Mesendoderm (in vitro differentiated cells): Measurements from ENCODE around the gene FOXO6.
"Not testable (repeated sequence)": the region's sequence is repeated elsewhere in the genome, so short reads cannot be mapped to it uniquely, and the experiment has no call there.

Experiments
- DNase-seq: peaks from one replicate; pipeline ENCODE4 v3.0.0; 2013
- H2AK5ac ChIP-seq: 2 replicates; pipeline ENCODE4 v1.6.1; 2013; ENCODE audit warnings: low read length, inconsistent platforms
- H2BK120ac ChIP-seq: 2 replicates; pipeline ENCODE4 v1.6.1; 2013; ENCODE audit warnings: low read depth, mild to moderate bottlenecking, low read length, moderate library complexity, mixed read lengths
- H2BK15ac ChIP-seq: replicated peaks from 2 replicates; pipeline ENCODE4 v1.6.1; 2013; ENCODE audit warnings: low read depth, mild to moderate bottlenecking, moderate library complexity
- H2BK5ac ChIP-seq: 2 replicates; pipeline ENCODE4 v1.6.1; 2013; ENCODE audit warnings: low read length, inconsistent platforms
- H3K18ac ChIP-seq: 2 replicates; pipeline ENCODE4 v1.6.1; 2013; ENCODE audit warnings: mild to moderate bottlenecking, low read length, mixed read lengths
- H3K23ac ChIP-seq: one replicate; pipeline ENCODE4 v1.6.1; 2013; ENCODE audit warnings: low read length
- H3K27ac ChIP-seq: 2 replicates; pipeline ENCODE4 v1.5.1; 2013; ENCODE audit warnings: low read depth, mild to moderate bottlenecking, inconsistent platforms, low read length, moderate library complexity
- H3K27me3 ChIP-seq: 2 replicates; pipeline ENCODE4 v1.6.1; 2013; ENCODE audit warnings: low read length, control low read depth, mild to moderate bottlenecking, inconsistent platforms; ENCODE audit not compliant: insufficient read depth, poor library complexity
- H3K36me3 ChIP-seq: 2 replicates; pipeline ENCODE4 v1.6.1; 2013; ENCODE audit warnings: low read length, inconsistent platforms; ENCODE audit not compliant: control insufficient read depth, insufficient read depth
- H3K4ac ChIP-seq: one replicate; pipeline ENCODE4 v1.6.1; 2013; ENCODE audit warnings: low read depth, mild to moderate bottlenecking, low read length, moderate library complexity
- H3K4me1 ChIP-seq: 2 replicates; pipeline ENCODE4 v1.6.1; 2013; ENCODE audit warnings: low read depth, low read length, inconsistent platforms; ENCODE audit not compliant: control insufficient read depth
- H3K4me2 ChIP-seq: 2 replicates; pipeline ENCODE4 v1.6.1; 2013; ENCODE audit warnings: low read length
- H3K4me3 ChIP-seq: 2 replicates; pipeline ENCODE4 v1.5.1; 2013; ENCODE audit warnings: mild to moderate bottlenecking, low read length
- H3K56ac ChIP-seq: one replicate; pipeline ENCODE4 v1.6.1; 2013; ENCODE audit warnings: low read length
- H3K79me1 ChIP-seq: 2 replicates; pipeline ENCODE4 v1.6.1; 2013; ENCODE audit warnings: low read length, inconsistent platforms
- H3K79me2 ChIP-seq: 2 replicates; pipeline ENCODE4 v1.6.1; 2013; ENCODE audit warnings: mild to moderate bottlenecking, low read length; ENCODE audit not compliant: control insufficient read depth, insufficient read depth
- H3K9ac ChIP-seq: 2 replicates; pipeline ENCODE4 v1.6.1; 2013; ENCODE audit warnings: low read length, inconsistent platforms
- H4K5ac ChIP-seq: one replicate; pipeline ENCODE4 v1.6.1; 2013; ENCODE audit warnings: low read length
- H4K8ac ChIP-seq: one replicate; pipeline ENCODE4 v1.6.1; 2013; ENCODE audit warnings: low read depth, mild to moderate bottlenecking, control low read depth, low read length, moderate library complexity
- WGBS: extraction: QIAGEN DNeasy Blood & Tissue Kit; methylation state at CpG from one replicate; pipeline ENCODE4 v1.1.7; 2013; ENCODE audit warnings: low lambda C conversion rate, missing lambda C conversion rate; ENCODE audit not compliant: insufficient coverage; ENCODE audit errors: extremely low coverage; 5-methylcytosine and 5-hydroxymethylcytosine counted together

The FOXO6 gene

DNA sequence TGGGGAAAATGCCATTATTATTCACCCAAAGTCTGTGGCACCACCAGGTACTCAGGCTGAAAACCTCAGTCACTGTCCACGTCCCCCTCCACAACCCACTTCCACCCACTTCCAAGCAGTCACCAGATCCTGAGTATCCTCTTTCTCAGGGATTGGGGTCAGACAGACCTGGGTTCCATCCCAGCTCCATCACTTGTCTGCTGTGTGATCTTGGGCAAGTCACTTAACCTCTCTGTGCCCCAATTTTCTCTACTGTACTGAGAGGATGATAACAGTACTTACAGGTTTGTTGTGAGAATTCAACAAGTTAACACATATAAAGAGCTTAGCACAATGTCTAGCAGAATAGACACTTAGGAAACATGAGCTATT is 29.7 kb upstream of the FOXO6 start:
- no peaks in the 10 kb centered on the region for H3K36me3 ChIP-seq
- no peak overlapping the region for H3K56ac ChIP-seq
- no CpG with 5 or more reads among the region's 1 CpG for WGBS
- DNase-seq: no peak
- H2BK120ac ChIP-seq: no peak overlapping the region
- no peak overlapping the region for H2BK5ac ChIP-seq
- no peak overlapping the region for H3K4me3 ChIP-seq
- no peaks in the 10 kb centered on the region for H3K79me2 ChIP-seq
- H3K79me1 ChIP-seq: no peaks in the 10 kb centered on the region
- no peak overlapping the region for H3K9ac ChIP-seq
- no peak overlapping the region for H3K18ac ChIP-seq
- H3K27me3 ChIP-seq: no peaks in the 10 kb centered on the region
- H3K4ac ChIP-seq: no peak overlapping the region
- H4K8ac ChIP-seq: no peak overlapping the region
- H2BK15ac ChIP-seq: no peak overlapping the region
- H4K5ac ChIP-seq: no peak overlapping the region
- no peaks in the 10 kb centered on the region for H3K4me1 ChIP-seq
- H3K27ac ChIP-seq: no peak overlapping the region
- H3K4me2 ChIP-seq: no peak overlapping the region
- H3K23ac ChIP-seq: no peak overlapping the region
- H2AK5ac ChIP-seq: no peak overlapping the region

DNA sequence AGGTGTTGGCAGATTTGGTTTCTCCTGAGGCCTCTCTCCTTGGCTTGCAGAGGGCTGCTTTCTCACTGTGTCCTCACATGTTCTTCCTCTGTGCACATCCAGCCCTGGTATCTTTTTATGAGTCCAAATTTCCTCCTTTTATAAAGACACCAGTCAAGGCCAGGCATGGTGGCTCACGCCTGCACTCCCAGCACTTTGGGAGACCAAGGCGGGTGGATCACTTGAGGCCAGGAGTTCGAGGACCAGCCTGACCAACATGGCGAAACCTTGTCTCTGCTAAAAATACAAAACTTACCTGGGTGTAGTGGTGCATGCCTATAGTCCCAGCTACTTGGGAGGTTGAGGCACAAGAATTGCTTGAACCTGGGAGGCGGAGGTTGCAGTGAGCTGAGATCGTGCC is 29.1 kb upstream of the FOXO6 start:
- H2AK5ac ChIP-seq, H3K4me2 ChIP-seq, H3K27ac ChIP-seq, H3K56ac ChIP-seq, H3K4ac ChIP-seq, H3K18ac ChIP-seq, H3K23ac ChIP-seq, H2BK120ac ChIP-seq, H3K36me3 ChIP-seq, H4K8ac ChIP-seq, H3K79me2 ChIP-seq, H3K4me1 ChIP-seq, H2BK15ac ChIP-seq, DNase-seq, H3K4me3 ChIP-seq, H2BK5ac ChIP-seq, H3K9ac ChIP-seq, H3K79me1 ChIP-seq, H4K5ac ChIP-seq, H3K27me3 ChIP-seq: not testable (repeated sequence)
- WGBS: no CpG with 5 or more reads among the region's 6 CpGs

DNA sequence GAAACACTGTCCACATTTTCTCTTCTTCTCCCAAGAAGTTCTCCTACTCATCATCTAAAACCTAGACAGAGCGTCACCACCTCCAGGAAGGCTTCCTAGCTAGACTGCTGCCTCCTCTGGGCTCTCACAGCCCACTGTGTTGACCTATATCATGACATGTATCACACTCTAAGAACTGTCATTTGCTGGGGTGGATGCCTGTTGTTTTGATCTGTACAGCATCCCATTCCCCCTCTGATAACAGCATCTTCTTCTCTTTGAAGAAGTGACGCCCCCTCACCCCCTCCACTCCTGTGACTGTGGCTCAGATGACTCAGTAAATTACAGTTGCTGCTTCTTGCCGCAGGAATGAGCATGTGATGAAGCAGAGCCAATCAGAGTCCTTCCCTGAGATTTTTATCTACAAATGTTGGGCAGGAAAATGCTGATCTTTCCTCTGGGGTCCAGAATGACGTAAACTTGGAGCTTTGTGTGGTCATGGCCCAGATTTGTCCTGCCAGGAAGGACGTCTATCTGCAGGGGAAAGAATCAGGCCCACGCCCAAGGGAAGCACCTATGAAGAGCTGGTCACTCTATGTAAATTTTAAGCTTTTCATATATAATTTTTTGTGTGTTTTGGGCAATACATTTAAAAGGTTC is 28.0 kb upstream of the FOXO6 start:
- no peak overlapping the region for H3K9ac ChIP-seq
- H3K79me1 ChIP-seq: no peaks in the 10 kb centered on the region
- H3K4me3 ChIP-seq: no peak overlapping the region
- no peak overlapping the region for H3K18ac ChIP-seq
- no peak overlapping the region for H3K4me2 ChIP-seq
- H3K79me2 ChIP-seq: no peaks in the 10 kb centered on the region
- no peak overlapping the region for H2BK5ac ChIP-seq
- no peak overlapping the region for H3K56ac ChIP-seq
- H2BK15ac ChIP-seq: no peak overlapping the region
- H3K4me1 ChIP-seq: no peaks in the 10 kb centered on the region
- WGBS: no CpG with 5 or more reads among the region's 6 CpGs
- H3K27ac ChIP-seq: no peak overlapping the region
- no peak overlapping the region for H2AK5ac ChIP-seq
- peak; percentile 58 for DNase-seq
- no peaks in the 10 kb centered on the region for H3K36me3 ChIP-seq
- H4K8ac ChIP-seq: no peak overlapping the region
- no peak overlapping the region for H2BK120ac ChIP-seq
- no peak overlapping the region for H3K23ac ChIP-seq
- H3K27me3 ChIP-seq: no peaks in the 10 kb centered on the region
- H3K4ac ChIP-seq: no peak overlapping the region
- H4K5ac ChIP-seq: no peak overlapping the region

DNA sequence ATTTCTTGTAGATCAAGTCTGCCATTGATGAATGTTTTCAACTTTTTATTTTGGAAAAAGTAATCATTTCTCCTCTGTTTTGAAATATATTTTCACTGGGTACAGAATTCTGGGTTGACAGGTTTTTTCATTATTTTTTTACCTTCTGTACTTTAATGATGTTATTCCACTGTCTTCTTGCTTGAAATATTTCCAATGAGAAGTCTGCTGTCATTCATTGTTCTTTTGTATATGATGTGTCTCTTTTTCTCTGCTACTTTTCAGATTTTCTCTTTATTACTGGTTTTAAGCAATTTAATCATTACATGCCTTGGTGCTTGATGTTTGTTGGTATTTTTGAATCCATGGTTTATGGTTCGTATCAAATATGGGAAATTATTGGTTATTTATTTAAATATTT is 22.4 kb upstream of the FOXO6 start:
- no peaks in the 10 kb centered on the region for H3K27me3 ChIP-seq
- H3K36me3 ChIP-seq: no peaks in the 10 kb centered on the region
- H4K8ac ChIP-seq: no peak overlapping the region
- H3K56ac ChIP-seq: no peak overlapping the region
- H3K79me1 ChIP-seq: no peaks in the 10 kb centered on the region
- DNase-seq: no peak
- no peak overlapping the region for H3K18ac ChIP-seq
- no peak overlapping the region for H2BK15ac ChIP-seq
- H3K4me2 ChIP-seq: no peak overlapping the region
- no CpG with 5 or more reads among the region's 1 CpG for WGBS
- H3K27ac ChIP-seq: no peak overlapping the region
- no peak overlapping the region for H4K5ac ChIP-seq
- no peak overlapping the region for H3K4me3 ChIP-seq
- H3K4ac ChIP-seq: no peak overlapping the region
- no peak overlapping the region for H2BK5ac ChIP-seq
- no peak overlapping the region for H3K23ac ChIP-seq
- no peak overlapping the region for H3K9ac ChIP-seq
- H3K79me2 ChIP-seq: no peaks in the 10 kb centered on the region
- H2AK5ac ChIP-seq: no peak overlapping the region
- H3K4me1 ChIP-seq: peaks cover 9% of the 10 kb centered on the region
- H2BK120ac ChIP-seq: no peak overlapping the region

DNA sequence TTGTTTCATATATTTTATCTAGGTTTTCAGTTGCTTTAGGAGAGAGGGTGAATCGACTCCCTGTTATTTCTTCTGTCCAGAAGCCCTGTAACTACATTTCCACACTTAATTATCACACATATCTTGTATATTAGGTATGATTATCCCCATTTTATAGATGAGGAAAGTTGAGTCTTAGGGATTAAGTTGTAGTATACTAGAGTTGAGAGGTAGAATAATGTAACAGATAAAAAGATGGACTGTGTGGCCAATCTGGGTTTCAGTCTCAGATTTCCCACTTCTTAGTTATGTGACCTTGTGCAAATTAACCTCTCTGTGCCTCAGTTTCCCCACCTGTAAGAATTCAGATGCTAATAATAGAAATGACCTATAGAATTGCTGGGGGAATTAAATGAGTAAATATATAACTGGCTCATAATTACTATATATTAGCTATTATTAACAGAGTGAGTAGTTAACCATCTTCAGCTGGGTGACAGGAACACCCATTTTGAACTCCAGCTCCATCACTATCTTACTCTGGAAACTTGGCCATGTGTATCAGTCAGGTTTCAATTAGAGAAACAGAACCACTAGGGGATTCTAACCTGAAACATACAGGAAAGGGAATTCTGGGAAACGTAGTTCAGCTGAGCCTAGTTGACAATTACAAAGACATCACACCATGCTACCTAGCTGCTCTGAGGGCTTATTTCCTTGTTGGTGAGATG is 20.4 kb upstream of the FOXO6 start:
- H3K27me3 ChIP-seq: no peaks in the 10 kb centered on the region
- H3K23ac ChIP-seq: no peak overlapping the region
- H3K9ac ChIP-seq: no peak overlapping the region
- no peak overlapping the region for H3K4me2 ChIP-seq
- no peaks in the 10 kb centered on the region for H3K79me2 ChIP-seq
- no peak overlapping the region for H3K27ac ChIP-seq
- H3K56ac ChIP-seq: no peak overlapping the region
- peak; percentile 74 for DNase-seq
- H4K5ac ChIP-seq: no peak overlapping the region
- no peaks in the 10 kb centered on the region for H3K36me3 ChIP-seq
- H2BK15ac ChIP-seq: no peak overlapping the region
- no peak overlapping the region for H2AK5ac ChIP-seq
- no peaks in the 10 kb centered on the region for H3K79me1 ChIP-seq
- H2BK120ac ChIP-seq: no peak overlapping the region
- H3K4me3 ChIP-seq: no peak overlapping the region
- H3K4me1 ChIP-seq: peaks cover 9% of the 10 kb centered on the region
- H3K4ac ChIP-seq: no peak overlapping the region
- H2BK5ac ChIP-seq: no peak overlapping the region
- WGBS: no CpG with 5 or more reads among the region's 2 CpGs
- no peak overlapping the region for H4K8ac ChIP-seq
- H3K18ac ChIP-seq: no peak overlapping the region

DNA sequence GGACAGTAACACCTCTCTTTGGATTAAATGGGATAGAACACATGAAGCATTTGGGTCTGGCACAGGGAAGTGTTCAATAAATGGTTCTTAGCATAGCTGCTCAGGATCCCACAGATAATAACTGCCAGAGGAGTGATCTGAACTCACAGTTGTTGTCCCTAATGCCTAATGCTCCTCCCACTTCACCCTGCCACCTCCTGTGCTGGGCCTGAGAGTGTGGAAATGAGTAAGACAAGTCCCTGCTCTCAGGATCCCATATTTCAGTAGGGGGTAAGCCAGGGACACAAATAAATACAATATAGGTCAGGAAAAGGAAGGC is 19.9 kb upstream of the FOXO6 start:
- no peak overlapping the region for H2BK15ac ChIP-seq
- H4K5ac ChIP-seq: no peak overlapping the region
- no peak overlapping the region for H2BK5ac ChIP-seq
- no peaks in the 10 kb centered on the region for H3K36me3 ChIP-seq
- no peak overlapping the region for H3K4me2 ChIP-seq
- H3K79me2 ChIP-seq: no peaks in the 10 kb centered on the region
- no peaks in the 10 kb centered on the region for H3K27me3 ChIP-seq
- H3K4ac ChIP-seq: no peak overlapping the region
- no peak overlapping the region for H3K18ac ChIP-seq
- peak; percentile 59 for DNase-seq
- H3K79me1 ChIP-seq: no peaks in the 10 kb centered on the region
- no peak overlapping the region for H3K56ac ChIP-seq
- H3K27ac ChIP-seq: no peak overlapping the region
- H3K4me3 ChIP-seq: no peak overlapping the region
- peaks cover 9% of the 10 kb centered on the region for H3K4me1 ChIP-seq
- H2AK5ac ChIP-seq: no peak overlapping the region
- H3K9ac ChIP-seq: no peak overlapping the region
- no peak overlapping the region for H2BK120ac ChIP-seq
- no peak overlapping the region for H4K8ac ChIP-seq
- H3K23ac ChIP-seq: no peak overlapping the region
